AG09309 (cell line): ENCODE measurements around the gene ABCG1.

ENCODE experiments used
- DNase-seq: peaks from one replicate; pipeline ENCODE4 v3.0.0-alpha.2; 2010; ENCODE audit warnings: low read depth
- H3K4me3 ChIP-seq: 2 replicates; pipeline ENCODE4 v1.5.1; 2011; ENCODE audit warnings: mild to moderate bottlenecking, low read depth, low read length, moderate library complexity; ENCODE audit not compliant: control insufficient read depth
- TF ChIP-seq, protein P1 (sequence below): IDR thresholded peaks from 2 replicates; pipeline ENCODE4 v1.5.1; 2011; ENCODE audit warnings: mild to moderate bottlenecking, low read depth, low read length, inconsistent platforms; ENCODE audit not compliant: insufficient read depth, control insufficient read depth; ENCODE audit errors: missing control alignments

ABCG1 gene

DNA sequence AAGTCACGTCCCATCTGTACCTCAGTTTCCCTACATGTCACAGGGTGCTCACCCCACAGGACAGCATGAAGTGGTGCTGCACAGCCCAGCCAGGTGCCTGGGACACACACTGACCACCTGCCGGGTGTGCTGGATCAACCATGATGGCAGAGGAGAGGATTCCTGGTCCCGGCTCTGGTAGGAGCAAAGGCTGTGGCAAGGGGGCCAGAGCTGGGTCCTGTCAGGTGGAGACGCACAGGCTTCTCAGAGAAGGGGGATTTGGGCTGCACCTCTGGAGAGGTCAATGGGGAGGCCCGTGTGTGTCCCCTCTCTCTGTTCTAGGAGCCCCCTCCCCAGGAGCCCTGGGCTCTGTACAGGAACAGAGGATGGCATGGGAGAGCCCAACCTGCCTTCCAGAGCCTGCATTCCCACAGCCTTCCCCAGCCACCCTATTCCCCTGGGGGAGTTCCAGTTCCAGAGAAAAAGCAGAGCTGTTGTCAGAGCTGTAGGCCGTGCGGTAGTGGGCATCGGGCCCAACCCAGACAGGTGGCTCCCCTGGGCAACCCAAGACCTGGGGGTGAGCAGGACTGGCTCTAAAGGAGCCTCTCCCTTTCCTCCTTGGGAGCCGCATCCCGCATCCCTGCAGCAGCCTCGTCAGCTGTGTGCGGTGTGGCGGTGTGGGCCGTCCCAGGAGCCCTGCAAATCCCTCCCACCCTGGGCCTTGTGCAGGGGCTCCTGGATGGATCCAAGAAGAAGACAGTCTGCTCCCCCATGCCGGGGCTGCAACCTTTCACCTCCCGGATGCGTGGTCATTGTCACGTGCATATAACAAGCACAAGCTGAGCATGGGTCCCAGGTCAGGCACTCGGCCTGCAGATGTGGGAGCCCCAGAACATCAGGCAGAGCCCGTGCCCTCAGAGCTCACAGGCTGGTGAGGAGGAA lies 99.1 kb downstream of the ABCG1 start:
- TF ChIP-seq, protein P1, sequence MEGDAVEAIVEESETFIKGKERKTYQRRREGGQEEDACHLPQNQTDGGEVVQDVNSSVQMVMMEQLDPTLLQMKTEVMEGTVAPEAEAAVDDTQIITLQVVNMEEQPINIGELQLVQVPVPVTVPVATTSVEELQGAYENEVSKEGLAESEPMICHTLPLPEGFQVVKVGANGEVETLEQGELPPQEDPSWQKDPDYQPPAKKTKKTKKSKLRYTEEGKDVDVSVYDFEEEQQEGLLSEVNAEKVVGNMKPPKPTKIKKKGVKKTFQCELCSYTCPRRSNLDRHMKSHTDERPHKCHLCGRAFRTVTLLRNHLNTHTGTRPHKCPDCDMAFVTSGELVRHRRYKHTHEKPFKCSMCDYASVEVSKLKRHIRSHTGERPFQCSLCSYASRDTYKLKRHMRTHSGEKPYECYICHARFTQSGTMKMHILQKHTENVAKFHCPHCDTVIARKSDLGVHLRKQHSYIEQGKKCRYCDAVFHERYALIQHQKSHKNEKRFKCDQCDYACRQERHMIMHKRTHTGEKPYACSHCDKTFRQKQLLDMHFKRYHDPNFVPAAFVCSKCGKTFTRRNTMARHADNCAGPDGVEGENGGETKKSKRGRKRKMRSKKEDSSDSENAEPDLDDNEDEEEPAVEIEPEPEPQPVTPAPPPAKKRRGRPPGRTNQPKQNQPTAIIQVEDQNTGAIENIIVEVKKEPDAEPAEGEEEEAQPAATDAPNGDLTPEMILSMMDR = no peak
- no peak overlapping the region for H3K4me3 ChIP-seq
- DNase-seq = no peak

DNA sequence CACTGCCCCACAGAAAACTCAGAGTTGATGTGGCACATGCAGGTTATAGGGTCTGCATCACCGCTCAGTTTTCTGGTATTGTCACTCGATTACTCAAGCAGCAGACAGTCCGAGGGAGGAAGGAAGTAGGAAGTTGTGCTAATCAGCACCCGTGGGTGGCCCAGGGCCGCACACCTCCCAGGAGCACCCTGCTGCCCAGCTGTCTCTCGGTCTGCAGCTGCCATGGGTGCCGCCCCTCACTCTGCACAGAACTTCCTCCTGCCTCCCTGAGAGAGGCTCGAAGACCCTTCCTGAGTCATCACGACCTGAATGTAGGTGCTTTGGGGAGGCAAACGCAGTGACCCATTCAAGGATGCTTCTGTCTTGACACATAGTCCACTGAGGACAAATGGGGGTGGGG lies 100.4 kb downstream of the ABCG1 start:
- TF ChIP-seq, protein P1 = no peak
- DNase-seq = no peak
- no peak overlapping the region for H3K4me3 ChIP-seq

DNA sequence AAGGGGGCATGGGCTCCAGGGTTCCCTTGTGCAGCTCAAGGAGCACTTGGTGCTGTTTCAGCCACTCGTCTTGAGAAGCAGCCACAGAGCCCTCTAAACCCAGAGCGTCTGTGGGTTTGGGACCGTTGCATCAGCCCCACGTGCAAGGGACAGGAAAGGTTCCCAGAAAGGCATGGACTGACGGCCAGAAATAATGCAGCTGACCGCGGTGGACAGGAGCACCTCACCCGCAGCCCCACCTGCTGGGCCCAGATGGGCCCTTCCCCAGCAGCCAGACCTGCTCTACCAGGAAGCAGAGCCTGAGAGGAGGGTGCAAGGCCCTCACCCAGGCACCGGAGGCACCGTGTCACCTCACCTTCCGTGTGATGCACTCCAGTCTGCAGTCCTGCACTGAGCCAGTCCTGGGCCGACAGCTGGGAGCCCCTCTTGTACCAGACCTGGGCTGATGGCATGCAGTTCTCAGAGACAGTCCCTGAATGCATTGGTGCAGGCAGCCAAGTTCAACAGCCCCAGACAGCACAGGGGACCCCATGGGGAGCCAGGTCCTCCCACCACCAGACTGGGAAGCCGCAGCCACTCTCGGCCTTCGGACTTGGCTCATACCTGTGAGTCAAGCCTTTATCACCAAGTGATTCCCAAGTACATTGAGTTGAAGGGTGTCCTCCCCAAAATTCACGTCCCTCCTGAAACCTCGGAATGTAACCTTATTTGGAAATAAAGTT lies 101.1 kb downstream of the ABCG1 start:
- DNase-seq = no peak
- TF ChIP-seq, protein P1 = no peak
- no peak overlapping the region for H3K4me3 ChIP-seq

DNA sequence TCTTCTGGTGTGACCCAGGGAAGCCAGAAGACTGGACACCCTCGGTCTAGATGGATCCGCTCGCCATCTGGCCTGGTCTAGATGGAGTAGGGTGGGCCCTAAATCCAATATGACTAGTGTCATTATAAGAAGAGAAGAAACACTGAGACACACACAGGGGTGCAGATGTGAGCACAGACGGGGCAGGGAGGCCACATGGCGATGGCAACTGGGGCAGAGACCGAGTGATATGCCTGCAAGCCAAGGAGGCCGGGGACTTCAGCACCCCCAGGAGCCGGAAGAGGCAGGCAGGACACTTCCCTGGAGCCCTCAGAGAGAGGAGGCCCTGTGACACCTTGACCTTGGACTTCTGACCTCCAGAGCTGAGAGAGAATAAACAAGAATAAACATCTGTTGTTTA lies 101.9 kb downstream of the ABCG1 start:
- TF ChIP-seq, protein P1 = no peak
- no peak overlapping the region for H3K4me3 ChIP-seq

DNA sequence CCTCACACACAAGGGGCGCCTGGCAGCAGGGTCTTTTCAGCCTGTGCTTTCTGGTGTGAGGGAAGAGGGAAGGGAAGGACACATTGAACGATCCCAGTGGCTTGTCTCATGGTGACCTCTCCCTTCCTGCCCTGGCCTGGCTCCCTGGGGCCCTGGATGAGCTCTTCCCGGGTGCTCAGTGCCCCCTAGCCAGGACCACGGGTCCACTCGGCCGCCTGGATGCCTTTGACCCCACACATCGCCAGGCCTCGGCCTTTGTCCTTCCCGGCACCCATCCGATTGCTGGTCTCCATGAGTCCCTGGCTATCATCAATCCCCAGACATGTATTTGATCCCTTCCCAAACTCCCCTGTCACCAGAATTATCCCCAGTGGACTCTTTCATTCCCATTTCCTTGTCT lies 102.3 kb downstream of the ABCG1 start:
- TF ChIP-seq, protein P1 = no peak
- no peak overlapping the region for H3K4me3 ChIP-seq
- no peak for DNase-seq

More for the DNA sequence above, 101.9 kb downstream of the ABCG1 start:
- DNase-seq = no peak

DNA sequence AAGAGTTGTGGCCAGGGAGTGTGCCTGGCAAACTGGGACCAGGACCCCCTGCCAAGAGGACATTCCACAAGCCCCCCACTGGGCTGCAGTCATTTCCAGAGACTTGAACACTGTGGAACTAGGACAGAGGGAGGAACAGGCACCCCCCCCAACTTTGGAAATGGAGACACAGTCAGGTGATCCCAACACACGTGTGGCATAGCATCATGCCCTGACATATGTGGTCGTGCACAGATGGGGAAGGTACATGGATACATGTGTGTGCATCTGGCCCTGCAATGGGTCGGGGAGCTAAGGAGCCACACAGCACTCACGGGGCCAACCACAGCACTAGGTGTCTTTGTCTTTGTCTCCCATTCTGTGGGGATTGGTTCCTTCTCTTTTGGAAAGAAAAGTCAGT lies 102.9 kb downstream of the ABCG1 start:
- DNase-seq = no peak
- TF ChIP-seq, protein P1 = no peak
- H3K4me3 ChIP-seq = no peak overlapping the region
